ENCODE data around the gene LANCL2.
"Not testable (repeated sequence)": the region's sequence is repeated elsewhere in the genome, so short reads cannot be mapped to it uniquely, and the experiment has no call there.

Gene LANCL2

DNA sequence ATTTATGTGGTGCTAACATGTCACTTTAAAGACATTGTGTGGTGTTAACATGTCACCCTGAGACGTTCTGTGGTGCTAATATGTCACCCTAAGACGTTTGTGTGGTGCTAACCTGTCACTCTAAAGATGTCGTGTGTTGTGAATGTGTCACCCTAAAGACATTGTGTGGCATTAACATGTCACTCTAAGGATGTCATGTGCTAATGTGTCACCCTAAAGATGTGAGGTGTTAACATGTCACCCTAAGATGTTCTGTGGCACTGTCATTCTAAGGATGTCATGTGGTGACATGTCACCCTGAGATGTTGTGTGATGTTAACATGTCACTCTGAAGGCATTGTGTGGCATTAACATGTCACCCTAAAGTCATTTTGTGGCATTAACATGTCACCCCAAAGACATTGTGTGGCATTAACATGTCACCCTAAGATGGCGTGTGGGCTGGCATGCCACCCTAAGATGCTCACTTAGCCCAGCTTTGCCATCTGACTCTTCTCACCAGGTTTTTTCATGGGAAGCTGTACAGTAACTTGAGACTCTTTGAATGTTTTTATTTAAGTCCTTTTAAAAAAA, 45.6 kb downstream of the LANCL2 start:
- H3K4me3 Mint-ChIP-seq = no peak overlapping the region
- no peak overlapping the region for H3K27ac Mint-ChIP-seq
- peaks cover 12% of the 10 kb centered on the region for H3K4me1 Mint-ChIP-seq
- H3K36me3 Mint-ChIP-seq = peaks cover 17% of the 10 kb centered on the region
- no peak for ATAC-seq
- H3K27me3 Mint-ChIP-seq = no peaks in the 10 kb centered on the region
- H3K9me3 Mint-ChIP-seq = no peaks in the 10 kb centered on the region

DNA sequence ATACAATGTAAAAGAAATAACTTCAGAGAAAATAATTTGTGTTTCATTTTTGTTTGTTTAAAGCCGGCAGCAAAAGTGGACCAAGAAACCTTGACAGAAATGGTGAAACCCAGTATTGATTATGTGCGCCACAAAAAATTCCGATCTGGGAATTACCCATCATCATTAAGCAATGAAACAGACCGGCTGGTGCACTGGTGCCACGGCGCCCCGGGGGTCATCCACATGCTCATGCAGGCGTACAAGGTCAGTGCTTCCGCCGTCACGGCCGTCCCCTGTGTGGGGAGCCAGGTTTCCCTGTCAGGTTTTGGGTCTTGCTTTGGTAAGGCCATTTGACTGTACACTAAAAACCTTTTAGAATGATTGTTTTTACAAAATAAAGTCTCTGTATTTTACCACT, 46.7 kb downstream of the LANCL2 start:
- no peak for ATAC-seq
- peaks cover 7% of the 10 kb centered on the region for H3K36me3 Mint-ChIP-seq
- H3K27me3 Mint-ChIP-seq = no peaks in the 10 kb centered on the region
- H3K4me3 Mint-ChIP-seq = no peak overlapping the region
- no peaks in the 10 kb centered on the region for H3K9me3 Mint-ChIP-seq
- no peak overlapping the region for H3K27ac Mint-ChIP-seq
- H3K4me1 Mint-ChIP-seq = peaks cover 12% of the 10 kb centered on the region

- ATAC-seq = no peak
- Mint-ChIP-seq H3K27ac (no peak overlapping the region), H3K4me3 (no peak overlapping the region), H3K27me3 (no peaks in the 10 kb centered on the region), H3K36me3 (no peaks in the 10 kb centered on the region), H3K9me3 (no peaks in the 10 kb centered on the region), H3K4me1 (peaks cover 12% of the 10 kb centered on the region)
Measured at GRCh38 chr7:55413442-55413841, 48.3 kb downstream of the LANCL2 start.

DNA sequence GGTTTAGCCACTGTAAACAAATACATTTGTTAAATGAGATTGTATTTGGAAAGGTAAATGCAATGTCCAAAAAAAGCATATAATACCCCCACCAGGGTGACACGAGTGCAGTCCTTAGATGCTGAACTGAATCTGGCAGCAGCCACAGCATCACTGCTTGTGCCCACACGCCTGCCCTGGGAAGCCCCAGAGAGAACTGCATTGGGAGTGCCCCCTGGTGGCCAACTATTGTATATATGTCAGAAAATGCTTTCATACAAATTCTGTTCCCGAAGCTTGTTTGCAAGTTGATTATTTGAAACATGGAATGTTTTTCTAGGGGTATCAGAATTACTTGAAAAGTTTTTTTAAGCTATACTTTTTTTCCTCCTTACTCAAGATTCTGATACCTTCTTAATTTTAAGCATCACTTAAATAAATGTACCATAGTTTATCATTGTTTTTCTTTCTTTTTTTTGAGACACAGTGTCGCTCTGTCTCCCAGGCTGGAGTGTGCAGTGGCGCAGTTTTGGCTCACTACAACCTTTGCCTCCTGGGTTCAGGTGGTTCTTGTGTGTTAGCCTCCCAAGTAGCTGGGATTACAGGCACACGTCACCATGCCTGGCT, 50.1 kb downstream of the LANCL2 start:
- peak; percentile 89 for ATAC-seq
- H3K4me1 Mint-ChIP-seq = peaks cover 5% of the 10 kb centered on the region
- no peaks in the 10 kb centered on the region for H3K9me3 Mint-ChIP-seq
- H3K27ac Mint-ChIP-seq = no peak overlapping the region
- H3K36me3 Mint-ChIP-seq = no peaks in the 10 kb centered on the region
- no peaks in the 10 kb centered on the region for H3K27me3 Mint-ChIP-seq
- H3K4me3 Mint-ChIP-seq = no peak overlapping the region

GRCh38 chr7:55417456-55417855, 52.3 kb downstream of the LANCL2 start:
- H3K4me1 Mint-ChIP-seq, H3K36me3 Mint-ChIP-seq, H3K27ac Mint-ChIP-seq, H3K4me3 Mint-ChIP-seq, H3K27me3 Mint-ChIP-seq, H3K9me3 Mint-ChIP-seq, ATAC-seq: not testable (repeated sequence)

GRCh38 chr7:55420530-55420929, 55.4 kb downstream of the LANCL2 start:
- no peak for ATAC-seq
- Mint-ChIP-seq H3K27me3 (no peaks in the 10 kb centered on the region), H3K36me3 (peaks cover 1% of the 10 kb centered on the region), H3K4me3 (no peak overlapping the region), H3K9me3 (no peaks in the 10 kb centered on the region), H3K4me1 (no peaks in the 10 kb centered on the region), H3K27ac (no peak overlapping the region)

- peaks cover 6% of the 10 kb centered on the region for H3K4me1 Mint-ChIP-seq
- no peaks in the 10 kb centered on the region for H3K9me3 Mint-ChIP-seq
- no peaks in the 10 kb centered on the region for H3K27me3 Mint-ChIP-seq
- H3K27ac Mint-ChIP-seq = no peak overlapping the region
- H3K36me3 Mint-ChIP-seq = peaks cover 21% of the 10 kb centered on the region
- ATAC-seq = no peak
- H3K4me3 Mint-ChIP-seq = no peak overlapping the region
Measured at GRCh38 chr7:55423277-55423711, 58.2 kb downstream of the LANCL2 start.

DNA sequence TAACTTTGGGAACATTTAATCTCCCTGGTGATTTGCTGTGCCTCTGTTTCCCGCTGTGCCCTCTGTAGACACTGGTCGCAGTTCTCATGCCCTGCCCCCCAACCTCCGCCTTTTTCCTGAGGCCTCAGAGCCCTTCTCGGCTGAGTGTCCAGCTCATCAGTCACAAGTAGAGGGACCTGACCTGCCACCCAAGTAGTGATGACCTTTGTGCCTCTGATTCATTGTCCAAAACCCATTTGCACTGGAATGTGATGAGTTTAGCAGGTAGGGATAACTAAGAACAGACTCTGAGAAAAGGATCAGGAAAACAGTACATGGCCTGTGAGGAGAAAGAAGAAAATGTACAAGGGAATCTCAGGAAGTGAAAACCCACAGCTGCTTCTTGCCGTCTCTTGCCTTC, 58.8 kb downstream of the LANCL2 start:
- H3K9me3 Mint-ChIP-seq = no peaks in the 10 kb centered on the region
- ATAC-seq = no peak
- H3K27ac Mint-ChIP-seq = no peak overlapping the region
- peaks cover 6% of the 10 kb centered on the region for H3K4me1 Mint-ChIP-seq
- peaks cover 21% of the 10 kb centered on the region for H3K36me3 Mint-ChIP-seq
- no peaks in the 10 kb centered on the region for H3K27me3 Mint-ChIP-seq
- no peak overlapping the region for H3K4me3 Mint-ChIP-seq

- Mint-ChIP-seq H3K4me1 (peaks cover 6% of the 10 kb centered on the region), H3K27me3 (no peaks in the 10 kb centered on the region)
Measured at GRCh38 chr7:55425141-55425752, 60.1 kb downstream of the LANCL2 start.

DNA sequence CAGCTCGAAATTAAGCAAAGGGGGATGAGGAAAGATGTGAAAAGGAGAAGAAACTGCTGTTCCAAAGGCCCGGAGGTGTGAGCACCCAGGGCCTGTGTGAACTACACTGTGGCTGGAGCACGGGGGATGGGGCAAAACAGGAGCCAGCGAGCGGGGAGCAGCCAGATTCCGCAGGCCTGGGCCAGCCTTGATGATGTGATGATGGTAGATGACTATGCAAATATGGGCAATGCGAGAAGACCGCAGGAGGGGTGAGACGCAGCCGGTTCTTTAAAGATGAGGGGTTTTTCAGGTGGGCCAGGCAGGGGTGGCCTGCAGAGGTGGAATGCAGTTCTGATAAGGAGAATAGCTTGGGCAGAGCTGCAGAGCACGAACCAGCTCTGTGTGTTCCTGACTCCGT, 61.5 kb downstream of the LANCL2 start:
- H3K36me3 Mint-ChIP-seq = peaks cover 21% of the 10 kb centered on the region
- peak overlapping the region; percentile 45 for H3K27ac Mint-ChIP-seq
- no peak overlapping the region for H3K4me3 Mint-ChIP-seq
- no peak for ATAC-seq
- no peaks in the 10 kb centered on the region for H3K27me3 Mint-ChIP-seq
- peaks cover 6% of the 10 kb centered on the region for H3K4me1 Mint-ChIP-seq
- H3K9me3 Mint-ChIP-seq = no peaks in the 10 kb centered on the region

More at GRCh38 chr7:55425141-55425752, 60.1 kb downstream of the LANCL2 start:
- H3K4me3 Mint-ChIP-seq = no peak overlapping the region
- peaks cover 21% of the 10 kb centered on the region for H3K36me3 Mint-ChIP-seq
- H3K27ac Mint-ChIP-seq = no peak overlapping the region
- no peak for ATAC-seq
- no peaks in the 10 kb centered on the region for H3K9me3 Mint-ChIP-seq

DNA sequence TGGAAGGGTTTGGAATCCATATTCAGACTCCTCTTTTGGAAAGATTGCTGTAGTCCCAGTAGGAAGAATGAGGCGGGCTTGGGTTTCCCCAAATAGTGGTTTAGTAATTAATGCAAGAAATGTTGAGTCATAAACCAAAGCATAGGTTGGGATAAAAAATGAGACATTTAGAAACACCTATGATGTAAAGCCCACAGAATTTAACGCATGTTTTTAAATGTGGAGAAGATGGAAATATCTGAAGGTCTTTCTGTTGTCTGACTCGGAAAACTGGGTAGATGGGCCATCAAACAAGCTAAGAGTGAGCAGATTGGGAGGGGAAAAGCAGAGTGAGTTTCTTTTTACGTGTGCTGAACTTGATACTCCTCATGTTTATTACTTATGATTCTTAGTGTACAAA, 62.2 kb downstream of the LANCL2 start:
- H3K36me3 Mint-ChIP-seq = peaks cover 21% of the 10 kb centered on the region
- ATAC-seq = no peak
- peak overlapping the region; percentile 45 for H3K27ac Mint-ChIP-seq
- H3K27me3 Mint-ChIP-seq = no peaks in the 10 kb centered on the region
- peaks cover 6% of the 10 kb centered on the region for H3K4me1 Mint-ChIP-seq
- no peaks in the 10 kb centered on the region for H3K9me3 Mint-ChIP-seq
- H3K4me3 Mint-ChIP-seq = no peak overlapping the region

GRCh38 chr7:55427800-55428199, 62.7 kb downstream of the LANCL2 start:
- peaks cover 6% of the 10 kb centered on the region for H3K4me1 Mint-ChIP-seq
- H3K4me3 Mint-ChIP-seq = no peak overlapping the region
- no peaks in the 10 kb centered on the region for H3K27me3 Mint-ChIP-seq
- no peak for ATAC-seq
- peak overlapping the region; percentile 45 for H3K27ac Mint-ChIP-seq
- no peaks in the 10 kb centered on the region for H3K9me3 Mint-ChIP-seq
- peaks cover 21% of the 10 kb centered on the region for H3K36me3 Mint-ChIP-seq

DNA sequence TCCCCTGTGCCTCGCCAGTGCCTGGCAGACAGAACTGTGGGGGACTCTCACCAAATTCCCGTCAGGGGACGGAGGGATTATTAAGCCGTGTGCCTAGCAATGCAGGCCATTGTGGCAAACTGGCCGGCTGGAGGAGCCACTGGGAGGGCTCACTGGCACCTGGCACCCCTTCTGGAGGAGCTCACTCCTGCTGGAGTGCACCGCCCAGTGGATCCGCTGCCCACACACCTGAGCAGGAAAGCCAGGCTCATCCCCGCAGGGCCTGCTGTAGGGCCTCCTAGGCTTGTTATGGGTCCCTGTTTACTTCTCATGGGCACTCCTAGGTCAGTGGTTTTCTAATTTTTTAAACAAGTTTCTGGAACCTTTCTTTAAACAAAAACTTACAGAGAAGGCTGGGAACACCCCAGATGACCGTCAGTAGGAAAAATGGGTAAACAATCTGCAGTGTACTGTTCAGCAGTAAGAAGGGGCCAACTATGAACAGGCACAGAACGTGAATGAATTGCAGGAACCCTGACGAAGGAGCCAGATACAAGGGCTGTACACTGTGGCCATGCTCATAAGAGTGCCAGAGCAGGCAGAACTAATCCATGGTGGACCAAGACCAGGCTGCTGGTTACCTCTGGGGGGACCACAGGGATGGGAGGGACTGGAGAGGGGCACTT, 64.8 kb downstream of the LANCL2 start:
- no peak for ATAC-seq
- Mint-ChIP-seq H3K4me3 (no peak overlapping the region), H3K9me3 (no peaks in the 10 kb centered on the region), H3K4me1 (peaks cover 6% of the 10 kb centered on the region), H3K36me3 (peaks cover 21% of the 10 kb centered on the region), H3K27me3 (no peaks in the 10 kb centered on the region), H3K27ac (no peak overlapping the region)

DNA sequence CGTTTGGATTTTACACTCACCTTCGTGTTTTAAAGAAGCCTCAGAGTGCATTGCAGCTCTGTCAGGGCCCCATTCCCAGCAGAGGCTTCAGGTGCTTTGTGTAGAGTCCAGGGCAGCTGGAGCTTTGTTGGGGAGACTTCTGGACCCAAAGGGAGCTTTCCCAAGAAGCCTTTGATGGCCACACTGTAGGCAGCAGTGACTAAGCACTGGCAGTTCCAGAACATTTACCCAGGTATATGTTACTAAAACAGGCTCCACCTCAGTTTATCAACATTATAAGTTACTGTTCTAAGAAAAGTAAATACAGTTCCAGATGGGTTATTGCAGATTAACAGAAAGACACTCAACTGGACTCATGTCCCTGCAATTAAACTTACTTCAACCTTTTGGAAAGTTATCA, 66.8 kb downstream of the LANCL2 start:
- Mint-ChIP-seq H3K4me1 (peaks cover 6% of the 10 kb centered on the region), H3K36me3 (peaks cover 6% of the 10 kb centered on the region), H3K9me3 (no peaks in the 10 kb centered on the region), H3K27me3 (no peaks in the 10 kb centered on the region), H3K4me3 (no peak overlapping the region), H3K27ac (no peak overlapping the region)
- ATAC-seq = no peak

GRCh38 chr7:55432506-55432905, 67.4 kb downstream of the LANCL2 start:
- Mint-ChIP-seq H3K27me3 (no peaks in the 10 kb centered on the region), H3K9me3 (no peaks in the 10 kb centered on the region), H3K4me3 (no peak overlapping the region)

More at GRCh38 chr7:55432506-55432905, 67.4 kb downstream of the LANCL2 start:
- Mint-ChIP-seq H3K27ac (no peak overlapping the region), H3K4me1 (peaks cover 1% of the 10 kb centered on the region), H3K36me3 (peaks cover 1% of the 10 kb centered on the region)
- ATAC-seq = no peak

All from stimulated activated memory B cell treated with anti-CD40 and anti-IgM and Interleukin-4, amounts not matched to agents 10 μg/mL and 1 μg/mL and 100 μg/mL, for 72 hours (primary cell).